HG02885 (cell line): Measurements from ENCODE around the gene FBXL5.
A peak's percentile ranks its signal among the peaks of the same experiment; 100 is the strongest.

ENCODE experiments used
- ATAC-seq: cut with Tn5 transposase; IDR thresholded peaks from one replicate; pipeline ENCODE4 v1.9.1; 2021; ENCODE audit warnings: mild to moderate bottlenecking; ENCODE audit not compliant: unreplicated experiment, poor library complexity

FBXL5 gene

GRCh38 chr4:15655223-15656037 lies at the start of gene FBXL5:
Gene FBXL5, minus strand, starts transcription at chr4:15655357. Its CDS starts 70 bp downstream, at chr4:15655287.
- ATAC-seq = peak; percentile 72

GRCh38 chr4:15704129-15704528 lies 49.0 kb upstream of the FBXL5 start:
- ATAC-seq = no peak

- no peak for ATAC-seq
Measured at GRCh38 chr4:15703439-15703838, 48.3 kb upstream of the FBXL5 start.

- peak; percentile 72 for ATAC-seq
Measured at GRCh38 chr4:15702941-15703403, 47.8 kb upstream of the FBXL5 start, which contains the start of gene BST1. Gene BST1, plus strand, starts transcription at chr4:15703065. Its CDS starts 80 bp downstream, at chr4:15703145.

- no peak for ATAC-seq
Measured at GRCh38 chr4:15696866-15697265, 41.7 kb upstream of the FBXL5 start.

GRCh38 chr4:15695729-15696128 lies 40.6 kb upstream of the FBXL5 start:
- no peak for ATAC-seq

GRCh38 chr4:15695240-15695699 lies 40.1 kb upstream of the FBXL5 start:
- ATAC-seq = no peak

- no peak for ATAC-seq
Measured at GRCh38 chr4:15694431-15694830, 39.3 kb upstream of the FBXL5 start.

- no peak for ATAC-seq
Measured at GRCh38 chr4:15692602-15693001, 37.4 kb upstream of the FBXL5 start.

GRCh38 chr4:15691346-15692135 lies 36.4 kb upstream of the FBXL5 start:
- ATAC-seq = no peak

GRCh38 chr4:15690020-15690809 lies 35.1 kb upstream of the FBXL5 start:
- ATAC-seq = no peak

GRCh38 chr4:15689540-15689939 lies 34.4 kb upstream of the FBXL5 start:
- ATAC-seq = no peak

- no peak for ATAC-seq
Measured at GRCh38 chr4:15688051-15688450, 32.9 kb upstream of the FBXL5 start.

- ATAC-seq = no peak
Measured at GRCh38 chr4:15684498-15684897, 29.3 kb upstream of the FBXL5 start.

- no peak for ATAC-seq
Measured at GRCh38 chr4:15683143-15683495, 28.0 kb upstream of the FBXL5 start.

- no peak for ATAC-seq
Measured at GRCh38 chr4:15682242-15683142, 27.3 kb upstream of the FBXL5 start.

- ATAC-seq = peak; percentile 93
Measured at GRCh38 chr4:15681372-15682241, 26.4 kb upstream of the FBXL5 start, which contains the start of gene FAM200B. Gene FAM200B, plus strand, starts transcription at chr4:15681827. Its CDS starts 5,151 bp downstream, at chr4:15686978.

GRCh38 chr4:15681067-15681371 lies 25.9 kb upstream of the FBXL5 start:
- no peak for ATAC-seq
